GM19239 (cell line): Measurements from ENCODE around the gene SLC6A17.

ENCODE experiments used
- DNase-seq: peaks from one replicate; pipeline ENCODE4 v3.0.0; 2011; ENCODE audit warnings: low spot score; ENCODE audit not compliant: insufficient read length
- FAIRE-seq: peaks from 2 replicates; lab custom pipeline; 2011; peaks lifted over from hg19 to GRCh38; lab: Jason Lieb, UNC

Gene SLC6A17

GRCh38 chr1:110234691-110235090, 84.4 kb downstream of the SLC6A17 start:
- DNase-seq (no peak), FAIRE-seq (no peak)

- no peak for FAIRE-seq
- no peak for DNase-seq
These were observed 85.0 kb downstream of the SLC6A17 start for GRCh38 chr1:110235181-110235833.

- FAIRE-seq (no peak), DNase-seq (no peak)
These were observed 85.8 kb downstream of the SLC6A17 start for GRCh38 chr1:110235834-110236682.

- DNase-seq, result no peak
- no peak for FAIRE-seq
These were observed 87.3 kb downstream of the SLC6A17 start for GRCh38 chr1:110237386-110238152.

GRCh38 chr1:110239441-110240430, 89.4 kb downstream of the SLC6A17 start:
- no peak for FAIRE-seq
- DNase-seq, result no peak

- no peak for DNase-seq
These were observed 90.3 kb downstream of the SLC6A17 start for GRCh38 chr1:110240476-110241210.

GRCh38 chr1:110241516-110241915, 91.2 kb downstream of the SLC6A17 start:
- DNase-seq (no peak), FAIRE-seq (no peak)

More at GRCh38 chr1:110240476-110241210, 90.3 kb downstream of the SLC6A17 start:
- no peak for FAIRE-seq

GRCh38 chr1:110242062-110242461, 91.8 kb downstream of the SLC6A17 start:
- FAIRE-seq, result no peak
- DNase-seq, result no peak

GRCh38 chr1:110242731-110243130, 92.4 kb downstream of the SLC6A17 start:
- DNase-seq (no peak), FAIRE-seq (no peak)

- DNase-seq, result no peak
- FAIRE-seq, result no peak
These were observed 92.9 kb downstream of the SLC6A17 start for GRCh38 chr1:110243146-110243545.

GRCh38 chr1:110243574-110243973, 93.3 kb downstream of the SLC6A17 start:
- DNase-seq (no peak), FAIRE-seq (peak; percentile 57)

- FAIRE-seq (no peak), DNase-seq (no peak)
These were observed 95.8 kb downstream of the SLC6A17 start for GRCh38 chr1:110245876-110246620.

- no peak for DNase-seq
- FAIRE-seq, result no peak
These were observed 98.5 kb downstream of the SLC6A17 start for GRCh38 chr1:110248746-110249145.

- no peak for DNase-seq
- FAIRE-seq, result no peak
These were observed 99.0 kb downstream of the SLC6A17 start for GRCh38 chr1:110249256-110249655.

- FAIRE-seq (no peak), DNase-seq (no peak)
These were observed 99.7 kb downstream of the SLC6A17 start for GRCh38 chr1:110250008-110250407.

- DNase-seq, result no peak
- no peak for FAIRE-seq
These were observed 100.5 kb downstream of the SLC6A17 start for GRCh38 chr1:110250749-110251148.
